ENCODE data around the gene PMM1.

The PMM1 gene

GRCh38 chr22:41556561-41556960 is 33.1 kb downstream of the PMM1 start:
- Histone ChIP-seq H3K4me3 (peak overlapping the region; percentile 52), H3K27ac (peak overlapping the region; percentile 79 to 93)
- DNase-seq (ENCODE audit: low spot score) = no peak
- no peak for TF ChIP-seq CTCF (IDR thresholded peaks at IDR 0.05)

- no peak for DNase-seq (ENCODE audit: low spot score)
- Histone ChIP-seq H3K27ac (no peak overlapping the region), H3K4me3 (no peak overlapping the region)
- TF ChIP-seq CTCF (IDR thresholded peaks at IDR 0.05) = no peak
These were observed 34.2 kb downstream of the PMM1 start for GRCh38 chr22:41555325-41555982.

GRCh38 chr22:41551877-41552582 is 37.6 kb downstream of the PMM1 start:
- no peak overlapping the region for H3K4me3 ChIP-seq
- TF ChIP-seq CTCF (IDR thresholded peaks at IDR 0.05) = no peak
- H3K27ac ChIP-seq = no peak overlapping the region
- DNase-seq (ENCODE audit: low spot score) = no peak

- Histone ChIP-seq H3K4me3 (no peak overlapping the region), H3K27ac (no peak overlapping the region)
- TF ChIP-seq CTCF (IDR thresholded peaks at IDR 0.05) = no peak
- DNase-seq (ENCODE audit: low spot score) = no peak
These were observed 38.6 kb downstream of the PMM1 start for GRCh38 chr22:41550952-41551491.

- H3K27ac ChIP-seq = no peak overlapping the region
- no peak for DNase-seq (ENCODE audit: low spot score)
- H3K4me3 ChIP-seq = no peak overlapping the region
- TF ChIP-seq CTCF (IDR thresholded peaks at IDR 0.05) = no peak
These were observed 40.8 kb downstream of the PMM1 start for GRCh38 chr22:41548830-41549211.

GRCh38 chr22:41544671-41545476 is 44.8 kb downstream of the PMM1 start:
- TF ChIP-seq CTCF (IDR thresholded peaks at IDR 0.05) = no peak
- H3K27ac ChIP-seq = peak overlapping the region; percentile 85 to 95
- H3K4me3 ChIP-seq = peak overlapping the region; percentile 88
- DNase-seq (ENCODE audit: low spot score) = no peak
